ENCODE data around the gene NLGN2. TPM values are rescaled to one million over a fixed set of nuclear protein-coding genes. Genes with fewer than 3 reads are reported as not detected.

NLGN2 gene
- total RNA-seq, 2 experiments from 2014 or later: 4.7 to 5.2 TPM

DNA sequence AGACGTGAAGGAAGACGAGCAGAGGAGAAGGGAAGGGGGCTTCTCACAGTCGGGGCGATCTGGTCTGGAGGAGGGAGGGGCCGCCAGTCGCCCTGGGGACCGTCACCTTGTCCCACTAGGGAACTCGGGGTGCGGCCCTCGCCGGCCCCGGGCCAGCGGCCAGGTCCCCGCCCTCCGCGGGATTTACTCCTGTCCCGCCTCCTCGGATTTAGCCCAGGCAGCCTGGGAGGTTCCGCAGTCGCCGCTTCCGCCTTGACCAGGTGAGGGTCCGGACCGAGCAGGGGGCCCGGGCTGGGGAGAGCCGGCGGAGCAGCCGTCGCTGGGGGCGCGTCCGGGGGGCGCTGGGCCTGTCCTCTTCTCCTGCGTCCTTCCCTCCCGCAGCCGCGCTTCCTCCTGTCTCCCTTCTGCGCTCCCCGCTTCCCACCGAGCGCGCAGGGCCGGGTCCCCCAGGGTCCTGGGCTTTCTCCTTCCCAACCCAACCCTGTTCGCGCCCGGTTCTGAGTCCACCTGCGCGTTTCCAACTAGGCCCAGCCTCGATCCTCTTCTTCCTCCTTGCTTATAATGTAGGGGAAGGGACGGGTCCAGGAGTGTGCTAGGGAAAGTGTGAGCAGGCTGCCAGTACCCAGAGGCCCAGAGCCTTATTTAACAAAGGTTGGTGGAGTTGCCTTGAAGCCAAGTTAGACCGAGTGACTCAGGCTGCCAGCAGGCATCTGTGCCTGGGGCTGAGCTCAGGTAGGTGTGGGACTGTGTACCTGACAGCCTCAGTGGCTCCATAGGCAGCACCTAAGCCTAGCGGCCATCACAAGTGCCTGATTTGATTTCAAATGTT is 26.6 kb upstream of the NLGN2 start, which contains the start of gene TNK1:
Gene TNK1 (plus strand): TSS at position 235 of the 829 bp plus-strand sequence. CDS start 1,838 bp downstream, outside the sequence.
- DNase-seq (no peak), ATAC-seq (no peak)
- no peak within 1 kb of the TSS for H3K27ac Mint-ChIP-seq
- H3K36me3 Mint-ChIP-seq (ENCODE audit: low read depth): no peaks in the 10 kb centered on the region
- peaks cover 8% of the 10 kb centered on the region for H3K4me1 Mint-ChIP-seq (ENCODE audit: low read depth)
- ChIA-PET POLR2A (no interaction called here), CTCF (interaction anchor here (1.8 kb wide), 1 partner anchor 179 kb away, joined by 6 read pairs; no protein-coding TSS in a partner anchor)
- H3K9me3 Mint-ChIP-seq (ENCODE audit: insufficient read depth): no peaks in the 10 kb centered on the region
- H3K4me3 Mint-ChIP-seq: no peak within 1 kb of the TSS
- H3K27me3 Mint-ChIP-seq (ENCODE audit: low read depth): peaks cover 39% of the 10 kb centered on the region

DNA sequence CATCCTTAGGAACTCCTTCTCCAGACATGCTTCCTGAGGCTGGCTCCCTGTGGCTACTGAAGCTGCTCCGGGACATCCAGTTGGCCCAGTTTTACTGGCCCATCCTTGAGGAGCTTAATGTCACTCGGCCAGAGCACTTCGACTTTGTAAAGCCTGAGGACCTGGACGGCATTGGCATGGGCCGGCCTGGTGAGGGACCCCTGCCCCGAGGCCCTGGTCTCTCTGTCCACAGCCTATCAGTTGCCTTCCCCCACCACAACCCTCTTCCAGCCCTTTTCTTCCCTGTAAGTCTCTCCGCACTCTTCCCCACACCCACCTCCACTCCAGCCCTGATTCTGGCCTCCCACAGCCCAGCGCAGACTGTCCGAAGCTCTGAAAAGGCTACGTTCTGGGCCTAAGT is 24.7 kb upstream of the NLGN2 start:
- Mint-ChIP-seq H3K4me1 (ENCODE audit: low read depth) (peaks cover 8% of the 10 kb centered on the region), H3K36me3 (ENCODE audit: low read depth) (no peaks in the 10 kb centered on the region), H3K27ac (no peak overlapping the region), H3K27me3 (ENCODE audit: low read depth) (peaks cover 33% of the 10 kb centered on the region), H3K9me3 (ENCODE audit: insufficient read depth) (no peaks in the 10 kb centered on the region), H3K4me3 (peak overlapping the region; percentile 27)
- DNase-seq (no peak), ATAC-seq (no peak)
- ChIA-PET POLR2A (no interaction called here), CTCF (interaction anchor here (1.1 to 1.8 kb wide), 4 partner anchors 29 to 177 kb away, joined by 3 to 6 read pairs (median 4); no protein-coding TSS in a partner anchor)

DNA sequence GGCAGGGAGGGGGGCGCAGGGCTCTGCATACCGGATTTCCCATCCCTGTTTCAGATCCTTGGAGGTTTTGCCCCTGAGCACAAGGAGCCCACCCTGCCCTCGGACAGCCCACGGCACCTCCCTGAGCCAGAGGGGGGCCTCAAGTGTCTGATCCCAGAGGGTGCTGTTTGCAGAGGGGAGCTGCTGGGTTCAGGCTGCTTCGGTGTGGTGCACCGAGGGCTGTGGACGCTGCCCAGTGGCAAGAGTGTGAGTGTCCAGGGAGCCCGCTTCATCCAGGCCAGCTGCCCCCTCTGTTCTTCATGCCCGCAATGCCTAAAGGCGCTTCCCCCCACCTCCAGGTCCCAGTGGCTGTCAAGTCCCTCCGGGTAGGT is 24.3 kb upstream of the NLGN2 start:
- Mint-ChIP-seq H3K27me3 (ENCODE audit: low read depth) (peaks cover 33% of the 10 kb centered on the region), H3K9me3 (ENCODE audit: insufficient read depth) (no peaks in the 10 kb centered on the region), H3K4me3 (no peak overlapping the region), H3K4me1 (ENCODE audit: low read depth) (peaks cover 8% of the 10 kb centered on the region), H3K36me3 (ENCODE audit: low read depth) (no peaks in the 10 kb centered on the region), H3K27ac (no peak overlapping the region)
- no peak for ATAC-seq
- ChIA-PET POLR2A (interaction anchor here (1.0 to 1.5 kb wide), 3 partner anchors 23 to 101 kb away, joined by 3 to 5 read pairs (median 4); partner anchors contain the start of genes FGF11 and POLR2A), CTCF (interaction anchor here (1.3 to 1.9 kb wide), 4 partner anchors 30 to 177 kb away, joined by 3 to 6 read pairs (median 5); no protein-coding TSS in a partner anchor)
- no peak for DNase-seq

DNA sequence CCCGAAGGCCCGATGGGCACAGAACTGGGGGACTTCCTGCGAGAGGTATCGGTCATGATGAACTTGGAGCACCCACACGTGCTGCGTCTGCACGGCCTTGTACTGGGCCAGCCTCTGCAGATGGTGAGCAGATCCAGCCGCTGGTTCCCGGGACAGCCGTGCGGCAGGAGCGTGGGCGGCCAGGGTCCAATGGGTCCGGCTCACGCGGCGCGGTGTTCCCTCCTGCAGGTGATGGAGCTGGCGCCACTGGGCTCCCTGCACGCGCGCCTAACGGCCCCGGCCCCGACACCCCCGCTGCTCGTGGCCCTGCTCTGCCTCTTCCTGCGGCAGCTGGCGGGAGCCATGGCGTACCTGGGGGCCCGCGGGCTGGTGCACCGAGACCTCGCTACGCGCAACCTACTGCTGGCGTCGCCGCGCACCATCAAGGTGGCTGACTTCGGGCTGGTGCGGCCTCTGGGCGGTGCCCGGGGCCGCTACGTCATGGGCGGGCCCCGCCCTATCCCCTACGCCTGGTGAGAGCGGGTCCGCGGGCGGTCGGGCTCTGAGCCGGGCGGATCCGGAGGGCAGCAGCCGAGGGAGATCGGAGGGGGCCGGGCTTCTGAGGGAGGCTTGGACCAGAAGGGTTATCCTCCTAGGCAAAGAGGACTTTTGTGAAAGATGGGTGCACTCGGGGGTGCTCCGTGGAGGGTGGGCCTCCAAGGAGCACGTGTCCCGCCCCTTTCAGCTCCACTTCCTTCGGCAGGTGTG is 23.7 kb upstream of the NLGN2 start:
- Mint-ChIP-seq H3K4me3 (peak overlapping the region; percentile 75), H3K4me1 (ENCODE audit: low read depth) (peaks cover 8% of the 10 kb centered on the region), H3K27me3 (ENCODE audit: low read depth) (peaks cover 33% of the 10 kb centered on the region), H3K27ac (peak overlapping the region; percentile 87), H3K9me3 (ENCODE audit: insufficient read depth) (no peaks in the 10 kb centered on the region), H3K36me3 (ENCODE audit: low read depth) (peaks cover under 1% of the 10 kb centered on the region)
- POLR2A ChIA-PET: interaction anchor here (0.6 to 1.5 kb wide), 6 partner anchors 20 to 134 kb away, joined by 3 to 5 read pairs (median 4); partner anchors contain the start of genes FGF11, POLR2A and TMEM256
- DNase-seq (peak; percentile 82), ATAC-seq (peak; percentile 98)
- CTCF ChIA-PET: interaction anchor here (0.8 to 1.9 kb wide), 6 partner anchors 27 to 177 kb away, joined by 3 to 6 read pairs (median 4); no protein-coding TSS in a partner anchor

DNA sequence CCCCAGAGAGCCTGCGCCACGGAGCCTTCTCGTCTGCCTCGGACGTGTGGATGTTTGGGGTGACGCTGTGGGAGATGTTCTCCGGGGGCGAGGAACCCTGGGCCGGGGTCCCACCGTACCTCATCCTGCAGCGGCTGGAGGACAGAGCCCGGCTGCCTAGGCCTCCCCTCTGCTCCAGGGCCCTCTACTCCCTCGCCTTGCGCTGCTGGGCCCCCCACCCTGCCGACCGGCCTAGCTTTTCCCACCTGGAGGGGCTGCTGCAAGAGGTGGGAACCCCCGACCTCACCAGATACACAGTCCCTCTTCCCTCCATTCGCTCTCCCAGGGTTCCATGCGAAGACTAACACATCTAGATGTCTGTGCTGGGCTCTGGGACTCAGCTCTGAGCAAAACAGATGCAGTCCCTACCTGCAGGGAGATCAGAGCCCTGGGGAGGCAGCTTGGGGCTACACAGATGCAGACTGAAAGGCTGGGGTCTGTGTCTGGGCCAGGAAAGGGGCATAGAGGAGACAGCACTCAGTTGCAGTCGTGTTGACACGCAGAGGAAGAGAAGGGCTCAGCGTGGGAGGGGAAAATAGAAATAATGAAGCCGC is 23.1 kb upstream of the NLGN2 start:
- peaks cover 10% of the 10 kb centered on the region for H3K4me1 Mint-ChIP-seq (ENCODE audit: low read depth)
- peak overlapping the region; percentile 75 for H3K4me3 Mint-ChIP-seq
- CTCF ChIA-PET: interaction anchor here (0.8 to 2.0 kb wide), 6 partner anchors 28 to 176 kb away, joined by 3 to 7 read pairs (median 4); no protein-coding TSS in a partner anchor
- peaks cover 27% of the 10 kb centered on the region for H3K27me3 Mint-ChIP-seq (ENCODE audit: low read depth)
- peak overlapping the region; percentile 87 for H3K27ac Mint-ChIP-seq
- H3K36me3 Mint-ChIP-seq (ENCODE audit: low read depth): peaks cover 7% of the 10 kb centered on the region
- POLR2A ChIA-PET: interaction anchor here (0.7 to 1.5 kb wide), 5 partner anchors 19 to 135 kb away, joined by 3 to 5 read pairs (median 4); partner anchors contain the start of genes FGF11, POLR2A and TMEM256
- no peak for ATAC-seq
- DNase-seq: no peak
- no peaks in the 10 kb centered on the region for H3K9me3 Mint-ChIP-seq (ENCODE audit: insufficient read depth)

DNA sequence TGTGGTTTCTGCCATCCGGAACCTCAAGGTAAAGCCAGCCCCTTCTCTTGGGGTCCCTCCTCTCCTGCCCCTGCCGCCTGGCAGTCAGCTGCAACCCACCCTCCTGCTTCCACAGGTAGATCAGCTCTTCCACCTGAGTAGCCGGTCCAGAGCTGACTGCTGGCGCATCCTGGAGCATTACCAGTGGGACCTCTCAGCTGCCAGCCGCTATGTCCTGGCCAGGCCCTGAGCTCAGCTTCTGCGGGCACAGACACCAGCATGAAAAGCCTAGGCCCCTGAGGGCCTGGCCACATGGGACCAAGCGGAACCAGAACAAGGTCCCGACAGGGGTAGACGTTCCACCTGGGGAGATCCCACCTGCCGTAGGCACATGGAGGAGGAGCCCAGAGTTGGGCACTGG is 18.8 kb upstream of the NLGN2 start:
- DNase-seq (no peak), ATAC-seq (no peak)
- ChIA-PET POLR2A (interaction anchor here (1.1 kb wide), 1 partner anchor 11 kb away, joined by 3 read pairs; no protein-coding TSS in a partner anchor), CTCF (no interaction called here)
- Mint-ChIP-seq H3K4me1 (ENCODE audit: low read depth) (peaks cover 25% of the 10 kb centered on the region), H3K4me3 (no peak overlapping the region), H3K27me3 (ENCODE audit: low read depth) (no peaks in the 10 kb centered on the region), H3K27ac (no peak overlapping the region), H3K36me3 (ENCODE audit: low read depth) (peaks cover 33% of the 10 kb centered on the region), H3K9me3 (ENCODE audit: insufficient read depth) (no peaks in the 10 kb centered on the region)

DNA sequence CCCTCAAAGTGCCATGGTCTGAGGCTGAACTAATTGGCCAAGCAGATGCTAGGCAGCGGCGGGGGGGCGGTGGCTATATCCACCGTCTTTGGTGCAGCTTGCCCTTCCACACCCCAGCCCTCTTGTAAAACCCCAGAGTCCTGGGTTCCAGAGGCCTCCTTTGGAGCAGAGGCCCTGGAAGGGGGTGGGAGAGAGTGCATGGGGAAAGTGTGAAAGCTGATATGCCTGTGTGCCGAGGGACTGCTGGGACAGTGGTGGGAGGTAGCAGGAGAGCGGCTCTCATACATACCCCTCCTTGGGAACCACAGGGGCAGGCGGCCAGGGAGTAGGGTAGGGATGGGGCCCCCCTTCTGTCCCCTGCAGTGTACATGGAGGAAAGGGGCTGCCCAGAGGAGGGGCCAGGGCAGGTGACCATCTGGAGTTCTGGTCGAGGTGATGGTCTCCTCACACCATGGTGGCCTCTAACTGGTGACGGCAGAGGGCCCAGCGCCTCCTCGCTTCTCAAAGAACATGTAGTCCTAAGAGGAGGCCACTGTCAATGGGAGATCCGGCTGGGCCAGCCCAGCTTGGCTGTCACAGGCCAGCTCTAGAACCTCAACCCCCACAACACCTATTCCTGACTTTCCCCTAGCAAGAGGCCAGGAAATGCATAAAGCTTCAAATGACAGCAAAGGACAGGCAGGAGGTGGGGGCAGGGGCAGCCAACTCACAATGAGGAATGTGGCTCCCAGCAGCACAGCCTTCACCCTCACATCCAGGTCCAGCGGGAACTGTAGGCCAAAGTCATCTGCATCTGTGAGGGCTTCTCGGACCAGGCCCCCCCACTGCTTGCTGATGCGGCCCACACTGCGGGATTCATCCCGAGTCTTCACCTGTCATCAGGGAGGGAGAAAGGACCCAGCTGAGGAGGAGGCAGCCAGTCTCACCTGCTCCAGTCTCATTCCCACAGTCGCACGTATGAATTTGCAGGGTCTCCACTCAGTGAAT is 17.4 kb upstream of the NLGN2 start:
- ATAC-seq: no peak
- Mint-ChIP-seq H3K4me1 (ENCODE audit: low read depth) (peaks cover 26% of the 10 kb centered on the region), H3K27me3 (ENCODE audit: low read depth) (no peaks in the 10 kb centered on the region), H3K27ac (no peak overlapping the region), H3K9me3 (ENCODE audit: insufficient read depth) (no peaks in the 10 kb centered on the region), H3K36me3 (ENCODE audit: low read depth) (peaks cover 33% of the 10 kb centered on the region), H3K4me3 (no peak overlapping the region)
- CTCF ChIA-PET: interaction anchor here (1.4 kb wide), 1 partner anchor 297 kb away, joined by 3 read pairs; the partner anchor contains the start of gene TP53
- POLR2A ChIA-PET: no interaction called here
- no peak for DNase-seq

DNA sequence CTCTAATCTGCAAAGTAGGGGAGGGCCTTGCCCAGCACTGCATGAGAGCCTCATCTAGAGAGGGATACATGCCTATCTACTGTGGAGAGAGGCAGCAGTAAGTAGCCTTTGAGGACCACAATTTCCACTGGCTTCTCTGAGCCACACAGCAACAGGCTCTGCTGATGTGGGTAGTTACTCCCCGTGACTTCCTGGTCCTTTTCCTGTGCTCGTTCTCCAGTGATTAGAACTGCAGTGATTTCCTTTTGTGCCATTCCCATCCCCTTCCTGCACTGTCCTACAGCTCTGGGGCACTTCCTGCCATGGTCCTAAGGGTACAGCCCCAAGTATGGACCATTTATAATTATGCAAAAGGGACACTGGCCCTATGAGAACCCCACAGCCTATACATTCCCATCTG is 16.3 kb upstream of the NLGN2 start:
- Mint-ChIP-seq H3K27me3 (ENCODE audit: low read depth) (no peaks in the 10 kb centered on the region), H3K27ac (no peak overlapping the region), H3K36me3 (ENCODE audit: low read depth) (peaks cover 33% of the 10 kb centered on the region), H3K9me3 (ENCODE audit: insufficient read depth) (no peaks in the 10 kb centered on the region), H3K4me1 (ENCODE audit: low read depth) (peaks cover 26% of the 10 kb centered on the region), H3K4me3 (no peak overlapping the region)
- ATAC-seq: no peak
- CTCF ChIA-PET: no interaction called here
- DNase-seq: no peak
- POLR2A ChIA-PET: no interaction called here

DNA sequence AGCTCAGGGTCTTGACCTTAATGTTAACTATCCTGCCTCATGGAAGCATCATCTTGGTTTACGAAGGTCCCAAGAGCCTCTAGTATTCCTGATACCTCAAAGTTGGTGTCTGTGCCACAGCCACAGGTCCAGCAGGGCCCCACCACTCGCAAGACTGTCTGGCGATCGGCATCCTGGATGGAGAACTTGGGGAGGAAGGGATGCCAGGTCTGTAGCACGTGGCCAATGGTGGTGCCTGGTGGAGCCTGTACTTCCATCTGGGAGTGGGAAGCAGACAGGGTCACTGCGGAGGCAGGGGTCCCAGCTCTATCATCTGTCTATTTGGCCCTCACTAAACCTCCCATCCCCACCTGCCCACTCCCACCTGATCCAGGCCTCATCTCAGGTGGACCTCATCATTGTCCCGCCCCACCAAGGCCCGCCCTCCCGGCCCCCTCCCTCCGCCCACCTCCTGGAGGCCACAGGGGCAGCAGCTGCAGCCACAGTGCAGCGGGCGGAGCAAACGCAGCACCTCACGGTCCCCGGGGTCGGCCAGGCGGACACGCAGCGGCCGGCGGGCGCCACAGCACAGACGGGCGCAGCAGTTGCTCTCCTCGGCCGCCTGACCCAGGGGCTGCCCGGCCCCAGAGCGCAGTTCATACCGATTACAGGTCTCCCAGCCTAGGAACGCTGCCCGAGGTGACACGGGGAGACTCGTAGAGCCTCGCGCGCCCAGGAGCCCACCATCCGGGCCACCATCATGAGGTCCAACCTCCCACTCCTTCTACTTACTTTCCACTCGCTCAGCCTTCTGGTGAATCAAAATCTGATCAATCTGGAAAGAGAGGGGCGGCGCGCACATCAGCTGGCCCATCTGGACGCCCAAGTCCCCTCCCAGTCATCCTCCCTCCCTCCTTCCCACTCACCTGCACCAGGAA is 14.7 kb upstream of the NLGN2 start:
- Mint-ChIP-seq H3K27me3 (ENCODE audit: low read depth) (no peaks in the 10 kb centered on the region), H3K9me3 (ENCODE audit: insufficient read depth) (no peaks in the 10 kb centered on the region), H3K36me3 (ENCODE audit: low read depth) (peaks cover 33% of the 10 kb centered on the region), H3K27ac (peak overlapping the region; percentile 49), H3K4me1 (ENCODE audit: low read depth) (peaks cover 26% of the 10 kb centered on the region), H3K4me3 (peak overlapping the region; percentile 92)
- no peak for DNase-seq
- CTCF ChIA-PET: interaction anchor here (2.4 kb wide), 1 partner anchor 11 kb away, joined by 6 read pairs; the partner anchor contains the start of gene TMEM256
- POLR2A ChIA-PET: interaction anchor here (1.9 kb wide), 1 partner anchor 11 kb away, joined by 10 read pairs; the partner anchor contains the start of gene TMEM256
- ATAC-seq: no peak
